Kidney epithelial cell (primary cell): ENCODE data around the gene ZNF397. TPM values are rescaled to one million over a fixed set of nuclear protein-coding genes. Genes with fewer than 3 reads are reported as not detected.

Experiments
- DNase-seq: peaks from one replicate; pipeline ENCODE4 v3.0.0-alpha.2; 2010; ENCODE audit warnings: low read depth
- H3K27me3 ChIP-seq: 2 replicates; pipeline ENCODE4 v1.6.0; 2011; ENCODE audit warnings: low read length; ENCODE audit not compliant: control insufficient read depth, insufficient read depth
- H3K36me3 ChIP-seq: 2 replicates; pipeline ENCODE4 v1.5.1; 2011; ENCODE audit warnings: low read length; ENCODE audit not compliant: control insufficient read depth, insufficient read depth
- H3K4me3 ChIP-seq: 2 replicates; pipeline ENCODE4 v1.5.1; 2011; ENCODE audit warnings: low read depth, mild to moderate bottlenecking, control low read depth, low read length
- CTCF ChIP-seq: IDR thresholded peaks from 2 replicates; pipeline ENCODE4 v1.5.1; 2011; ENCODE audit warnings: mild to moderate bottlenecking, moderate library complexity, low read length, control low read depth, inconsistent platforms; ENCODE audit not compliant: insufficient read depth, poor library complexity, severe bottlenecking
- total RNA-seq: library from RNA; depleted of rRNA; stranded (reverse); fragments of >200 nt; gene quantifications from 2 replicates; pipeline ENCODE4 v1.2.3, GENCODE V29; 2015

Gene ZNF397
- 18.4 and 19.4 TPM in 2 replicates for total RNA-seq

DNA sequence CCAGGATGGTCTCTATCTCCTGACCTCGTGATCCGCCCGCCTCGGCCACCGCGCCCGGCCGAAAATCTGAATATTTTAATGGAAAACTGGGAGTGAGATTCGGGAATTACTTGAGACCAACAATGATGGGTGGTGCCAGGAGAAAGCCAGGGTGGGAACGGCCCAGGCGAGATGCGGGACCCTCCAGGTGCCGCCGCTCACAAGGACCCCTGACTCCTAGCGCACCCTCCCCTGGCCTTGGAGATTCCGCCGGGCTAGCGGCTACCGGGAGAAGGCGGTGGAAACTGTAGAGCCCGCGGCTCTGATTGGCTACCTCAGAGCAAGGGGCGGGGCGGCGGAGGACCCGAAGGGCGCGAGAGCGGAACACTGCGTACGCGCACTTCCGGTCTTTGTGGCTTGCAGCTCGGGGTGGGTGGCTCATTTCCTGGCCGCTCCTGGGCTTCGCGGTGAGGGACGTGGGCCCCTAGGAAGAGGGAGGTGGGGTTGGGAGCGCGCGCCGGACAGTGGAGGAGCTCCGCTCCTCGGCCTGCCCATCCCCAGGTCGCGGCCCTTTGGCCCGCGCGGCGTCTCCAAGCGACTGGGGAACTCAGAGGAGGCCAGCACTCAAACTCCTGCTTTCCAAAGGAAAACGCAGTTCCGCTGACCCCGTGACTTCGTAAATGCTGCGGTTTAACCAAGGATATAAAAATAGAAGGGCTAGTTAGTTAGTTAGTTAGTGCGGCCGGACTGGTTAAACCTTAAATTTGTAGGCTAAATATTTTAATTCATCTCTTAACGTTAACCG lies at the start of gene ZNF397:
Gene ZNF397 (plus strand): TSS at position 371 of the 784 bp plus-strand sequence. CDS start 1,437 bp downstream, outside the sequence.
- Histone ChIP-seq H3K36me3 (peaks cover 4% of the 10 kb centered on the region), H3K4me3 (peak within 1 kb of the TSS; percentile 85), H3K27me3 (no peaks in the 10 kb centered on the region)
- TF ChIP-seq CTCF = no peak
- DNase-seq = peak; percentile 70

DNA sequence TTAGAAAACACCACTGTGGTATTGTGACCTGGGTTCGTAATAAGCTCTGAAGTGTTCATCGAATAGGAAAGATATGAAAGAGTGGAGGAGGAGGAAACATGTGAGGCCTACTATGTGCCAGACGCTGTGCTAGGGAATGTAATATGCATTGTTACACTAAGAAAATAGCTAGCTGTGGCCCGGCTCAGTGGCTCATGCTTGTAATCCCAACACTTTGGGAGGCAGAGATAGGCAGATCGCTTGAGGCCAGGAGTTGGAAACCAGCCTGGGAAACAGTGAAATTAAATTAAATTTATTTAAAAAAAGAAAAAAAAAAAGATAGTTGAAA lies 49.2 kb upstream of the ZNF397 start:
- DNase-seq = no peak
- no peaks in the 10 kb centered on the region for H3K36me3 ChIP-seq
- TF ChIP-seq CTCF = no peak
- no peaks in the 10 kb centered on the region for H3K27me3 ChIP-seq
- H3K4me3 ChIP-seq = no peak overlapping the region

DNA sequence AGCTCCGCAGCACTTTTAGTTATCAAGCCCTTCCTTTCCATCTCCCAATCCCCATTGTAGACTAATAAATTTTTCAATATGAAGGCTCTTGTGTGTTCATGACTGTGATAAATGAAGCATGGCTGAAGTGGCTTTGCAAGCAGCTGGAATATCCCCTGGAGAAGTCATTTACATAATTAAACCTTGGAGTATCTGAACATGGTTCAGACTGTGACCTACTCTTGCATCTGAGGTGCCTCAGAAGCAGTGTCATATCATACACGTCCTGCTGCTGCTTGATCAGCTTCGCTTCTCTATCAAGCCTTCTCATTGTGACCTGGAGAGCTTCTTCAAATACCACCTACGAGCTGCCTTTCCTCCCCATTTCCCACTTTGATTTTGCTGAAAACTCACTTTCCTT lies 48.4 kb upstream of the ZNF397 start:
- H3K36me3 ChIP-seq = no peaks in the 10 kb centered on the region
- no peak for DNase-seq
- H3K4me3 ChIP-seq = no peak overlapping the region
- H3K27me3 ChIP-seq = no peaks in the 10 kb centered on the region
- TF ChIP-seq CTCF = no peak

GRCh38 chr18:35193316-35193715 lies 47.5 kb upstream of the ZNF397 start:
- DNase-seq = no peak
- Histone ChIP-seq H3K36me3 (no peaks in the 10 kb centered on the region), H3K4me3 (no peak overlapping the region), H3K27me3 (no peaks in the 10 kb centered on the region)
- no peak for TF ChIP-seq CTCF

- no peak for TF ChIP-seq CTCF
- Histone ChIP-seq H3K27me3 (no peaks in the 10 kb centered on the region), H3K4me3 (no peak overlapping the region), H3K36me3 (no peaks in the 10 kb centered on the region)
- no peak for DNase-seq
These were observed 43.5 kb upstream of the ZNF397 start for GRCh38 chr18:35197296-35197695.
